HPDE6-E6E7 (cell line): Measurements from ENCODE around the gene PRKCG.
"Not testable (repeated sequence)": the region's sequence is repeated elsewhere in the genome, so short reads cannot be mapped to it uniquely, and the experiment has no call there.

ENCODE experiments used
- DNase-seq: peaks from one replicate; pipeline ENCODE4 v3.0.0; 2011; ENCODE audit warnings: missing footprints; ENCODE audit errors: extremely low spot score

PRKCG gene

GRCh38 chr19:53881482-53882390 is at the start of gene PRKCG:
PRKCG (plus strand) TSS chr19:53882197; CDS start chr19:53882495, 298 bp downstream.
- no peak for DNase-seq

- not testable (repeated sequence) for DNase-seq
Observed at GRCh38 chr19:53832861-53833260, 49.1 kb upstream of the PRKCG start.

- DNase-seq: not testable (repeated sequence)
Observed at GRCh38 chr19:53838446-53838845, 43.6 kb upstream of the PRKCG start.

- not testable (repeated sequence) for DNase-seq
Observed at GRCh38 chr19:53840241-53840640, 41.8 kb upstream of the PRKCG start.

- not testable (repeated sequence) for DNase-seq
Observed at GRCh38 chr19:53840914-53841313, 41.1 kb upstream of the PRKCG start.

GRCh38 chr19:53844849-53845246 is 37.1 kb upstream of the PRKCG start:
- no peak for DNase-seq

GRCh38 chr19:53847555-53847954 is 34.4 kb upstream of the PRKCG start:
- DNase-seq: no peak

GRCh38 chr19:53849237-53849676 is 32.7 kb upstream of the PRKCG start:
- no peak for DNase-seq

- no peak for DNase-seq
Observed at GRCh38 chr19:53853707-53854106, 28.3 kb upstream of the PRKCG start.

- no peak for DNase-seq
Observed at GRCh38 chr19:53864308-53864836, 17.6 kb upstream of the PRKCG start.

- no peak for DNase-seq
Observed at GRCh38 chr19:53865523-53865917, 16.5 kb upstream of the PRKCG start.

- no peak for DNase-seq
Observed at GRCh38 chr19:53865918-53866864, 15.8 kb upstream of the PRKCG start.

GRCh38 chr19:53866865-53867224 is 15.2 kb upstream of the PRKCG start:
- no peak for DNase-seq

- DNase-seq: peak; percentile 96
Observed at GRCh38 chr19:53867225-53868090, 14.5 kb upstream of the PRKCG start, which contains the start of gene MYADM. MYADM (plus strand) TSS chr19:53867883; CDS start chr19:53873530, 5,647 bp downstream.

- DNase-seq: no peak
Observed at GRCh38 chr19:53868091-53868891, 13.7 kb upstream of the PRKCG start.

- DNase-seq: peak; percentile 60
Observed at GRCh38 chr19:53868892-53869804, 12.8 kb upstream of the PRKCG start.

GRCh38 chr19:53869805-53870484 is 12.1 kb upstream of the PRKCG start:
- DNase-seq: not testable (repeated sequence)

GRCh38 chr19:53870485-53870844 is 11.5 kb upstream of the PRKCG start:
- DNase-seq: no peak

- DNase-seq: no peak
Observed at GRCh38 chr19:53871454-53871853, 10.5 kb upstream of the PRKCG start.
